GM19099 (cell line): ENCODE measurements around the gene CORO7.

Experiments
- POLR2A ChIP-seq: IDR thresholded peaks from 3 replicates; pipeline ENCODE4 v1.6.1; 2011; ENCODE audit warnings: low read depth; ENCODE audit not compliant: insufficient read length; ENCODE audit errors: extremely low read depth

Gene CORO7

GRCh38 chr16:4416200-4417032, at the start of gene CORO7:
TSS of gene CORO7 (minus strand) at chr16:4416596. CDS start at chr16:4416518, 78 bp downstream.
- peak; percentile 78 for TF ChIP-seq POLR2A

GRCh38 chr16:4463522-4464163, 47.2 kb upstream of the CORO7 start:
- TF ChIP-seq POLR2A, result no peak

- no peak for TF ChIP-seq POLR2A
Observed at GRCh38 chr16:4461250-4462085, 45.1 kb upstream of the CORO7 start.

- TF ChIP-seq POLR2A, result no peak
Observed at GRCh38 chr16:4460936-4461249, 44.5 kb upstream of the CORO7 start.

GRCh38 chr16:4455951-4456350, 39.6 kb upstream of the CORO7 start:
- no peak for TF ChIP-seq POLR2A

- no peak for TF ChIP-seq POLR2A
Observed at GRCh38 chr16:4455081-4455480, 38.7 kb upstream of the CORO7 start.

- TF ChIP-seq POLR2A, result no peak
Observed at GRCh38 chr16:4454623-4455022, 38.2 kb upstream of the CORO7 start.

GRCh38 chr16:4452674-4453073, 36.3 kb upstream of the CORO7 start:
- TF ChIP-seq POLR2A, result no peak

GRCh38 chr16:4450931-4451519, 34.6 kb upstream of the CORO7 start:
- no peak for TF ChIP-seq POLR2A

- TF ChIP-seq POLR2A, result no peak
Observed at GRCh38 chr16:4450430-4450829, 34.0 kb upstream of the CORO7 start.

GRCh38 chr16:4443986-4444385, 27.6 kb upstream of the CORO7 start:
- TF ChIP-seq POLR2A, result no peak

- no peak for TF ChIP-seq POLR2A
Observed at GRCh38 chr16:4443271-4443670, 26.9 kb upstream of the CORO7 start.

GRCh38 chr16:4442371-4442770, 26.0 kb upstream of the CORO7 start:
- TF ChIP-seq POLR2A, result no peak

GRCh38 chr16:4437366-4437765, 21.0 kb upstream of the CORO7 start:
- TF ChIP-seq POLR2A, result no peak
